ENCODE measurements around the gene APAF1. TPM values are rescaled to one million over a fixed set of nuclear protein-coding genes. Genes with fewer than 3 reads are reported as not detected.

Gene APAF1
- total RNA-seq, 1 experiment from 2014 or later = 19.3 TPM

DNA sequence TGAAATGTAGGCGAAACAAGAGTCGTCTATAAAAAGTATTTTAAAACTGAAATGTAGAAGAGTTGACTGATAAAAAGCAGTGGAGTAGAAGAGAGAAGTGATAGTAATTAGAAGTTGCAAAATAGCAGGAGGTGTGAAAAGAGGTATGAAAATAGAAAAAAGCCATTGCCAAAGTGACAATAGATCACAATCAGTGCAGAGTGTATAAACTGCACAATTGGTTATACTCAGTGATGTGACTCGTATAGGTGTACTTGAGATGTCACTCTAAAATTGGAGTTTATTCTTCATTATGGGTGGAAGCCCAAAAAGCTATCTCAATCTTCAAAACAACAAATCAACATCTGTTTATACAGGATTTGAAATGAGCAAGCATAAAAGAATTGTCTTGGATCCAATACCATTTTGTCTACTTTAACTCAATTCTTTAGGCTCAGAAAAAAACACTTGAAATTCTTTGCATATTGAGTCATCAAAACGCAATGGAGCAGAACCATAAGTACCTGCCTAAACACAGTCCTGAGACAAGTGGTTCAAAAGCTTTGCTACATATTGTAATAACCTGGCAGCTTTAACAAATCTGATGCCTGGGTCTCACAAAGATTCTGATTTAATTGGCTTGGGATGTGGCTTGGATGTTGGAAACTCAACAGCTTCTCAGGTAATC, 9.3 kb upstream of the APAF1 start (continued):
- TF ChIP-seq, protein P1, sequence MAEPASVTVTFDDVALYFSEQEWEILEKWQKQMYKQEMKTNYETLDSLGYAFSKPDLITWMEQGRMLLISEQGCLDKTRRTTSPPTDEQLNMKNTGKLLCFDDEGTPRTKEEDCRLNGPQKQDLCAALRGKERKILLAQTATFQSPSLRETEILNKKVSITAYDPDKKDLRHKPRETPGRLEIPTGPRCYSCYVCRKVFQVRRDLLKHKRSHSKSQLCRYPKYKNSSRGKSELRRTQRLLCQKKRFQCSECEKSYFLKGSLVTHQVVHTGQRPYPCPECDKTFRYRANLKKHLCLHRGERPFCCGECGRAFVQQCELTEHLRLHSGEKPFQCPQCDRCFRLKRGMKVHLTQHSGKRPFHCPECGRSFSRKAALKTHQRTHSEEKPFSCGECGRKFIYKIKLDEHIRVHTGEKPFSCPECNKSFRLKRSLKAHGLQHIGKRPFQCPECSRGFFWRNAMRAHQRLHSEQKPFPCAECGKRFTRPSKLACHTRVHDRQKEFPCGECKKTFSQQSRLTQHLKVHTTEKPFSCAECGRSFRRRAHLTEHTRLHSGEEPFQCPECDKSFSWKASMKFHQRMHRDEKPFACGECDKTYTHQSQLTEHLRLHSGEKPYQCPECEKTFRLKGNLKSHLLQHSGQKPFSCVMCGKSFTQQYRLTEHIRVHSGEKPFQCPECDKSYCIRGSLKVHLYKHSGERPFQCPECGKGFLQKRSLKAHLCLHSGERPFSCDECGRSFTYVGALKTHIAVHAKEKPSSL (CRISPR knock-in tag; conservative IDR thresholded peaks at IDR 0.05) = no peak
- TF ChIP-seq ZNF423 (CRISPR knock-in tag; IDR thresholded peaks at IDR 0.05) (no peak), ZNF671 (CRISPR knock-in tag; IDR thresholded peaks at IDR 0.05) (no peak), TP53 (CRISPR knock-in tag; IDR thresholded peaks at IDR 0.05) (no peak)
- TF ChIP-seq, protein P2, sequence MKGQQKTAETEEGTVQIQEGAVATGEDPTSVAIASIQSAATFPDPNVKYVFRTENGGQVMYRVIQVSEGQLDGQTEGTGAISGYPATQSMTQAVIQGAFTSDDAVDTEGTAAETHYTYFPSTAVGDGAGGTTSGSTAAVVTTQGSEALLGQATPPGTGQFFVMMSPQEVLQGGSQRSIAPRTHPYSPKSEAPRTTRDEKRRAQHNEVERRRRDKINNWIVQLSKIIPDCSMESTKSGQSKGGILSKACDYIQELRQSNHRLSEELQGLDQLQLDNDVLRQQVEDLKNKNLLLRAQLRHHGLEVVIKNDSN (CRISPR knock-in tag; IDR thresholded peaks at IDR 0.05) = no peak

DNA sequence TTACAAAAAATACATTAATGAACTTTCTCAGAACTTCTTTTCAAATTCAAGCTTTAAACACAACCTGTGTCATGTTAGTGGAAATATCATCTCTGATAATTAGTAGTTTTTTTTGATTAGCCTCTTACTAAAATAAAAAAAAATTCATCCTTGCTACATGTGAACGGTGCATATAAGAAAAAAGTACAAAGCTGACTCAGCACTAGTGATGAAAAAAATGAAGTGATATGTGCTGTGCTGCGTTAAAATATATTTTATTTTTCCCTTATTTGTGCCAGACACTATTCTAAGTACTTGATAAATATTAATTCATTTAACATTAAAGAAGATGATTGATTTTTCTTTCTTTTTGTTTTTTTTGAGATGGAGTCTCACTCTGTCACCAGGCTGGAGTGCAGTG, 8.0 kb upstream of the APAF1 start:
- no peak overlapping the region for H3K4me3 Mint-ChIP-seq
- no peaks in the 10 kb centered on the region for H3K4me1 Mint-ChIP-seq
- DNase-seq (ENCODE audit: low spot score) = no peak
- no peak for ATAC-seq
- H3K27ac Mint-ChIP-seq = no peak overlapping the region
- ChIA-PET POLR2A (no interaction called here), CTCF (no interaction called here)
- H3K36me3 Mint-ChIP-seq = peaks cover 4% of the 10 kb centered on the region
- no peaks in the 10 kb centered on the region for H3K9me3 Mint-ChIP-seq
- H3K27me3 Mint-ChIP-seq (ENCODE audit: low read depth) = no peaks in the 10 kb centered on the region
- no peak for TF ChIP-seq EMX1 (CRISPR knock-in tag; IDR thresholded peaks at IDR 0.05)
- TF ChIP-seq GRHL2 (CRISPR knock-in tag; IDR thresholded peaks at IDR 0.05; ENCODE audit: insufficient replicate concordance, severe bottlenecking) = no peak
- no peak for TF ChIP-seq CREM (CRISPR knock-in tag; IDR thresholded peaks at IDR 0.05)
- TF ChIP-seq, protein P3, sequence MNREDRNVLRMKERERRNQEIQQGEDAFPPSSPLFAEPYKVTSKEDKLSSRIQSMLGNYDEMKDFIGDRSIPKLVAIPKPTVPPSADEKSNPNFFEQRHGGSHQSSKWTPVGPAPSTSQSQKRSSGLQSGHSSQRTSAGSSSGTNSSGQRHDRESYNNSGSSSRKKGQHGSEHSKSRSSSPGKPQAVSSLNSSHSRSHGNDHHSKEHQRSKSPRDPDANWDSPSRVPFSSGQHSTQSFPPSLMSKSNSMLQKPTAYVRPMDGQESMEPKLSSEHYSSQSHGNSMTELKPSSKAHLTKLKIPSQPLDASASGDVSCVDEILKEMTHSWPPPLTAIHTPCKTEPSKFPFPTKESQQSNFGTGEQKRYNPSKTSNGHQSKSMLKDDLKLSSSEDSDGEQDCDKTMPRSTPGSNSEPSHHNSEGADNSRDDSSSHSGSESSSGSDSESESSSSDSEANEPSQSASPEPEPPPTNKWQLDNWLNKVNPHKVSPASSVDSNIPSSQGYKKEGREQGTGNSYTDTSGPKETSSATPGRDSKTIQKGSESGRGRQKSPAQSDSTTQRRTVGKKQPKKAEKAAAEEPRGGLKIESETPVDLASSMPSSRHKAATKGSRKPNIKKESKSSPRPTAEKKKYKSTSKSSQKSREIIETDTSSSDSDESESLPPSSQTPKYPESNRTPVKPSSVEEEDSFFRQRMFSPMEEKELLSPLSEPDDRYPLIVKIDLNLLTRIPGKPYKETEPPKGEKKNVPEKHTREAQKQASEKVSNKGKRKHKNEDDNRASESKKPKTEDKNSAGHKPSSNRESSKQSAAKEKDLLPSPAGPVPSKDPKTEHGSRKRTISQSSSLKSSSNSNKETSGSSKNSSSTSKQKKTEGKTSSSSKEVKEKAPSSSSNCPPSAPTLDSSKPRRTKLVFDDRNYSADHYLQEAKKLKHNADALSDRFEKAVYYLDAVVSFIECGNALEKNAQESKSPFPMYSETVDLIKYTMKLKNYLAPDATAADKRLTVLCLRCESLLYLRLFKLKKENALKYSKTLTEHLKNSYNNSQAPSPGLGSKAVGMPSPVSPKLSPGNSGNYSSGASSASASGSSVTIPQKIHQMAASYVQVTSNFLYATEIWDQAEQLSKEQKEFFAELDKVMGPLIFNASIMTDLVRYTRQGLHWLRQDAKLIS (CRISPR knock-in tag; IDR thresholded peaks at IDR 0.05; ENCODE audit: borderline replicate concordance) = no peak
- no peak for TF ChIP-seq MYBL2 (CRISPR knock-in tag; IDR thresholded peaks at IDR 0.05)
- TF ChIP-seq, protein P4, sequence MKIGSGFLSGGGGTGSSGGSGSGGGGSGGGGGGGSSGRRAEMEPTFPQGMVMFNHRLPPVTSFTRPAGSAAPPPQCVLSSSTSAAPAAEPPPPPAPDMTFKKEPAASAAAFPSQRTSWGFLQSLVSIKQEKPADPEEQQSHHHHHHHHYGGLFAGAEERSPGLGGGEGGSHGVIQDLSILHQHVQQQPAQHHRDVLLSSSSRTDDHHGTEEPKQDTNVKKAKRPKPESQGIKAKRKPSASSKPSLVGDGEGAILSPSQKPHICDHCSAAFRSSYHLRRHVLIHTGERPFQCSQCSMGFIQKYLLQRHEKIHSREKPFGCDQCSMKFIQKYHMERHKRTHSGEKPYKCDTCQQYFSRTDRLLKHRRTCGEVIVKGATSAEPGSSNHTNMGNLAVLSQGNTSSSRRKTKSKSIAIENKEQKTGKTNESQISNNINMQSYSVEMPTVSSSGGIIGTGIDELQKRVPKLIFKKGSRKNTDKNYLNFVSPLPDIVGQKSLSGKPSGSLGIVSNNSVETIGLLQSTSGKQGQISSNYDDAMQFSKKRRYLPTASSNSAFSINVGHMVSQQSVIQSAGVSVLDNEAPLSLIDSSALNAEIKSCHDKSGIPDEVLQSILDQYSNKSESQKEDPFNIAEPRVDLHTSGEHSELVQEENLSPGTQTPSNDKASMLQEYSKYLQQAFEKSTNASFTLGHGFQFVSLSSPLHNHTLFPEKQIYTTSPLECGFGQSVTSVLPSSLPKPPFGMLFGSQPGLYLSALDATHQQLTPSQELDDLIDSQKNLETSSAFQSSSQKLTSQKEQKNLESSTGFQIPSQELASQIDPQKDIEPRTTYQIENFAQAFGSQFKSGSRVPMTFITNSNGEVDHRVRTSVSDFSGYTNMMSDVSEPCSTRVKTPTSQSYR (CRISPR knock-in tag; IDR thresholded peaks at IDR 0.05) = no peak
- TF ChIP-seq TCF7 (CRISPR knock-in tag; IDR thresholded peaks at IDR 0.05; ENCODE audit: low read depth) = no peak
- TF ChIP-seq, protein P5, sequence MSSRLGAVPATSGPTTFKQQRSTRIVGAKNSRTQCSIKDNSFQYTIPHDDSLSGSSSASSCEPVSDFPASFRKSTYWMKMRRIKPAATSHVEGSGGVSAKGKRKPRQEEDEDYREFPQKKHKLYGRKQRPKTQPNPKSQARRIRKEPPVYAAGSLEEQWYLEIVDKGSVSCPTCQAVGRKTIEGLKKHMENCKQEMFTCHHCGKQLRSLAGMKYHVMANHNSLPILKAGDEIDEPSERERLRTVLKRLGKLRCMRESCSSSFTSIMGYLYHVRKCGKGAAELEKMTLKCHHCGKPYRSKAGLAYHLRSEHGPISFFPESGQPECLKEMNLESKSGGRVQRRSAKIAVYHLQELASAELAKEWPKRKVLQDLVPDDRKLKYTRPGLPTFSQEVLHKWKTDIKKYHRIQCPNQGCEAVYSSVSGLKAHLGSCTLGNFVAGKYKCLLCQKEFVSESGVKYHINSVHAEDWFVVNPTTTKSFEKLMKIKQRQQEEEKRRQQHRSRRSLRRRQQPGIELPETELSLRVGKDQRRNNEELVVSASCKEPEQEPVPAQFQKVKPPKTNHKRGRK (CRISPR knock-in tag; IDR thresholded peaks at IDR 0.05; ENCODE audit: borderline replicate concordance) = no peak
- no peak for TF ChIP-seq TEAD4 (CRISPR knock-in tag; IDR thresholded peaks at IDR 0.05)
- TF ChIP-seq, protein P6, sequence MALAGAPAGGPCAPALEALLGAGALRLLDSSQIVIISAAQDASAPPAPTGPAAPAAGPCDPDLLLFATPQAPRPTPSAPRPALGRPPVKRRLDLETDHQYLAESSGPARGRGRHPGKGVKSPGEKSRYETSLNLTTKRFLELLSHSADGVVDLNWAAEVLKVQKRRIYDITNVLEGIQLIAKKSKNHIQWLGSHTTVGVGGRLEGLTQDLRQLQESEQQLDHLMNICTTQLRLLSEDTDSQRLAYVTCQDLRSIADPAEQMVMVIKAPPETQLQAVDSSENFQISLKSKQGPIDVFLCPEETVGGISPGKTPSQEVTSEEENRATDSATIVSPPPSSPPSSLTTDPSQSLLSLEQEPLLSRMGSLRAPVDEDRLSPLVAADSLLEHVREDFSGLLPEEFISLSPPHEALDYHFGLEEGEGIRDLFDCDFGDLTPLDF (CRISPR knock-in tag; IDR thresholded peaks at IDR 0.05) = no peak
- TF ChIP-seq ZNF232 (CRISPR knock-in tag; IDR thresholded peaks at IDR 0.05) = no peak
- TF ChIP-seq, protein P7, sequence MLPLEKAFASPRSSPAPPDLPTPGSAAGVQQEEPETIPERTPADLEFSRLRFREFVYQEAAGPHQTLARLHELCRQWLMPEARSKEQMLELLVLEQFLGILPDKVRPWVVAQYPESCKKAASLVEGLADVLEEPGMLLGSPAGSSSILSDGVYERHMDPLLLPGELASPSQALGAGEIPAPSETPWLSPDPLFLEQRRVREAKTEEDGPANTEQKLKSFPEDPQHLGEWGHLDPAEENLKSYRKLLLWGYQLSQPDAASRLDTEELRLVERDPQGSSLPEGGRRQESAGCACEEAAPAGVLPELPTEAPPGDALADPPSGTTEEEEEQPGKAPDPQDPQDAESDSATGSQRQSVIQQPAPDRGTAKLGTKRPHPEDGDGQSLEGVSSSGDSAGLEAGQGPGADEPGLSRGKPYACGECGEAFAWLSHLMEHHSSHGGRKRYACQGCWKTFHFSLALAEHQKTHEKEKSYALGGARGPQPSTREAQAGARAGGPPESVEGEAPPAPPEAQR (CRISPR knock-in tag; IDR thresholded peaks at IDR 0.05) = no peak
- TF ChIP-seq, protein P8, sequence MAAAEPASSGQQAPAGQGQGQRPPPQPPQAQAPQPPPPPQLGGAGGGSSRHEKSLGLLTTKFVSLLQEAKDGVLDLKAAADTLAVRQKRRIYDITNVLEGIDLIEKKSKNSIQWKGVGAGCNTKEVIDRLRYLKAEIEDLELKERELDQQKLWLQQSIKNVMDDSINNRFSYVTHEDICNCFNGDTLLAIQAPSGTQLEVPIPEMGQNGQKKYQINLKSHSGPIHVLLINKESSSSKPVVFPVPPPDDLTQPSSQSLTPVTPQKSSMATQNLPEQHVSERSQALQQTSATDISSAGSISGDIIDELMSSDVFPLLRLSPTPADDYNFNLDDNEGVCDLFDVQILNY (CRISPR knock-in tag; IDR thresholded peaks at IDR 0.05) = no peak
- TF ChIP-seq TP53 (CRISPR knock-in tag; IDR thresholded peaks at IDR 0.05) = no peak
- TF ChIP-seq KAT7 (CRISPR knock-in tag; IDR thresholded peaks at IDR 0.05; ENCODE audit: borderline replicate concordance) = no peak
